ENCODE results near the gene EXO1. TPM values are rescaled to one million over a fixed set of nuclear protein-coding genes. Genes with fewer than 3 reads are reported as not detected.

EXO1 gene
- total RNA-seq, 1 donor = 37.2 TPM

DNA sequence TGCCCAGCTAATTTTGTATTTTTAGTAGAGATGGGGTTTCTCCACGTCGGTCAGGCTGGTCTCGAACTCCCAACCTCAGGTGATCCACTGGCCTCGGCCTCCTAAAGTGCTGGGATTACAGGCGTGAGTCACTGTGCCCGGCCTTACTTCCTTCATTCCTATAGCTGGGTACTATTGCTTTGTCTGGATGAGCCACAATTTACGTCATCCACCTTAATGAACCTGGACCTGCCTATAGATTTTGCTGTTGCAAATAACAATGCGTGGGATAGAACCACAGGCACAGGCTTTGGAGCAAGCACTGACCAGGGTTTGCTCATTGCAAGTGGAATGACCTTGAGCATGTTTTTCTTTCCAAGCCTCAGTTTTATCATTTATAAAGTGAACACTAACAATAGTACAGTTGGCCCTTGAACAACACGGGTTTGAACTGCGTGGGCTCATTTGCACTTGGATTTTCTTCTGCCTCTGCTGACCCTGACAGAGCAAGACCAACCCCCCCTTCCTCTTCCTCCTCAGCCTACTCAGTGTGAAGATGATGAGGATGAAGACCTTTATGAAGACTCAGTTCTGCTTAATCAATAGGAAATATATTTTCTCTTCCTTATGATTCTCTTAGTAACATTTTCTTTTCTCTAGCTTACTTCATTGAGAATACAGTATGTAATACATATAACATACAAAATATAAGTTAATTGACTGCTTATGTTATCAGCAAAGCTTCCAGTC, 76.2 kb downstream of the EXO1 start:
- TF ChIP-seq, protein P1, sequence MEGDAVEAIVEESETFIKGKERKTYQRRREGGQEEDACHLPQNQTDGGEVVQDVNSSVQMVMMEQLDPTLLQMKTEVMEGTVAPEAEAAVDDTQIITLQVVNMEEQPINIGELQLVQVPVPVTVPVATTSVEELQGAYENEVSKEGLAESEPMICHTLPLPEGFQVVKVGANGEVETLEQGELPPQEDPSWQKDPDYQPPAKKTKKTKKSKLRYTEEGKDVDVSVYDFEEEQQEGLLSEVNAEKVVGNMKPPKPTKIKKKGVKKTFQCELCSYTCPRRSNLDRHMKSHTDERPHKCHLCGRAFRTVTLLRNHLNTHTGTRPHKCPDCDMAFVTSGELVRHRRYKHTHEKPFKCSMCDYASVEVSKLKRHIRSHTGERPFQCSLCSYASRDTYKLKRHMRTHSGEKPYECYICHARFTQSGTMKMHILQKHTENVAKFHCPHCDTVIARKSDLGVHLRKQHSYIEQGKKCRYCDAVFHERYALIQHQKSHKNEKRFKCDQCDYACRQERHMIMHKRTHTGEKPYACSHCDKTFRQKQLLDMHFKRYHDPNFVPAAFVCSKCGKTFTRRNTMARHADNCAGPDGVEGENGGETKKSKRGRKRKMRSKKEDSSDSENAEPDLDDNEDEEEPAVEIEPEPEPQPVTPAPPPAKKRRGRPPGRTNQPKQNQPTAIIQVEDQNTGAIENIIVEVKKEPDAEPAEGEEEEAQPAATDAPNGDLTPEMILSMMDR (IDR thresholded peaks at IDR 0.05; ENCODE audit: insufficient read depth, low read length) = no peak
- DNase-seq (ENCODE audit: low read depth) = no peak
- no peak overlapping the region for H3K4me3 ChIP-seq (ENCODE audit: low read depth, low read length)

- no peak for DNase-seq (ENCODE audit: low read depth)
- TF ChIP-seq, protein P1 (IDR thresholded peaks at IDR 0.05; ENCODE audit: insufficient read depth, low read length) = no peak
- H3K4me3 ChIP-seq (ENCODE audit: low read depth, low read length) = no peak overlapping the region
Observed at GRCh38 chr1:241926141-241926540, 78.1 kb downstream of the EXO1 start.

- TF ChIP-seq, protein P1 (IDR thresholded peaks at IDR 0.05; ENCODE audit: insufficient read depth, low read length) = no peak
- no peak overlapping the region for H3K4me3 ChIP-seq (ENCODE audit: low read depth, low read length)
Observed at GRCh38 chr1:241927321-241927720, 79.3 kb downstream of the EXO1 start.

GRCh38 chr1:241932845-241933244, 84.8 kb downstream of the EXO1 start:
- DNase-seq (ENCODE audit: low read depth) = no peak
- TF ChIP-seq, protein P1 (IDR thresholded peaks at IDR 0.05; ENCODE audit: insufficient read depth, low read length) = no peak

More at GRCh38 chr1:241927321-241927720, 79.3 kb downstream of the EXO1 start:
- no peak for DNase-seq (ENCODE audit: low read depth)

GRCh38 chr1:241934201-241934848, 86.3 kb downstream of the EXO1 start:
- DNase-seq (ENCODE audit: low read depth) = peak; percentile 60
- TF ChIP-seq, protein P1 (IDR thresholded peaks at IDR 0.05; ENCODE audit: insufficient read depth, low read length) = no peak
- H3K4me3 ChIP-seq (ENCODE audit: low read depth, low read length) = peak overlapping the region; percentile 25

More at GRCh38 chr1:241932845-241933244, 84.8 kb downstream of the EXO1 start:
- H3K4me3 ChIP-seq (ENCODE audit: low read depth, low read length) = no peak overlapping the region

DNA sequence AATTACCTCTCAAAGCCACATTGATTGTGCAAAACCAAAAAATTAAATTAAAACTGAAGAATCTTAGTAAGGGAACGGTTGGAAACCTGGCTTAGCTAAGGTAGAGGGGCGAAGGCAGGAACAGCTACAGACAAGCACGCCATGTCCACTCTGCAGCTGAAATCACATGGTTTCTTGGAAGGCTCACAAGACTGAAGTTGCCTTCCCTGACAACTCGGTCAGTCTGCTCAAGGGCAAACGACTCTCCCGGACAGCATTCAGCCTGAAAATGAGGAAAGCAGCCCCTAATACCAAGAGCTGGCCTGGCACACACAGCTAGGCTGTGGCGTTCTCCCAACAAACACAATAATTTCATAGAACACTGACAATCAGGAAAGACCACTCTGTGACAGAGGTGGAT, 86.9 kb downstream of the EXO1 start:
- H3K4me3 ChIP-seq (ENCODE audit: low read depth, low read length) = no peak overlapping the region
- TF ChIP-seq, protein P1 (IDR thresholded peaks at IDR 0.05; ENCODE audit: insufficient read depth, low read length) = no peak
- no peak for DNase-seq (ENCODE audit: low read depth)

Other genes with a start within 250 kb of the EXO1 start
- gene CHML, start 207.8 kb upstream of the EXO1 start, total RNA-seq (ENCODE audit: low replicate concordance) = 2.8 and 10.1 TPM in 2 replicates
- 2.6 and 12.8 TPM in 2 replicates for gene OPN3, start 207.8 kb upstream of the EXO1 start, total RNA-seq (ENCODE audit: low replicate concordance)
- not detected in 2 replicates for gene WDR64, start 195.9 kb upstream of the EXO1 start, total RNA-seq (ENCODE audit: low replicate concordance)
- gene BECN2, start 109.6 kb downstream of the EXO1 start, total RNA-seq (ENCODE audit: low replicate concordance) = not detected in 2 replicates
- gene MAP1LC3C, start 150.9 kb downstream of the EXO1 start, total RNA-seq (ENCODE audit: low replicate concordance) = 0.09 TPM in 1 of 2 replicates, not detected in the other

Measured in fibroblast of the aortic adventitia (primary cell).